ENCODE measurements around the gene ADCY9.
"Not testable (repeated sequence)": the region's sequence is repeated elsewhere in the genome, so short reads cannot be mapped to it uniquely, and the experiment has no call there.

Gene ADCY9

GRCh38 chr16:3934491-3935181, 181.6 kb downstream of the ADCY9 start:
- no peak for TF ChIP-seq CTCF (IDR thresholded peaks at IDR 0.05; ENCODE audit: poor library complexity, severe bottlenecking)
- ATAC-seq (ENCODE audit: low read depth) (no peak), DNase-seq (ENCODE audit: low spot score) (peak; percentile 9)
- Histone ChIP-seq H3K9me3 (ENCODE audit: severe bottlenecking) (no peaks in the 10 kb centered on the region), H3K27ac (ENCODE audit: poor library complexity, severe bottlenecking) (no peak overlapping the region), H3K36me3 (ENCODE audit: low read depth) (no peaks in the 10 kb centered on the region), H3K4me3 (ENCODE audit: severe bottlenecking) (no peak overlapping the region), H3K27me3 (ENCODE audit: insufficient read depth, poor library complexity, severe bottlenecking) (no peaks in the 10 kb centered on the region), H3K4me1 (ENCODE audit: insufficient read depth, poor library complexity, severe bottlenecking) (no peaks in the 10 kb centered on the region)

- not testable (repeated sequence) for H3K9me3 ChIP-seq (ENCODE audit: severe bottlenecking); DNase-seq (ENCODE audit: low spot score); H3K4me3 ChIP-seq (ENCODE audit: severe bottlenecking); ATAC-seq (ENCODE audit: low read depth); H3K36me3 ChIP-seq (ENCODE audit: low read depth); H3K27ac ChIP-seq (ENCODE audit: poor library complexity, severe bottlenecking); H3K4me1 ChIP-seq (ENCODE audit: insufficient read depth, poor library complexity, severe bottlenecking); H3K27me3 ChIP-seq (ENCODE audit: insufficient read depth, poor library complexity, severe bottlenecking)
Observed at GRCh38 chr16:3927147-3927546, 189.1 kb downstream of the ADCY9 start.

GRCh38 chr16:3924763-3925162, 191.5 kb downstream of the ADCY9 start:
- Histone ChIP-seq H3K27ac (ENCODE audit: poor library complexity, severe bottlenecking) (no peak overlapping the region), H3K27me3 (ENCODE audit: insufficient read depth, poor library complexity, severe bottlenecking) (no peaks in the 10 kb centered on the region), H3K4me3 (ENCODE audit: severe bottlenecking) (no peak overlapping the region), H3K4me1 (ENCODE audit: insufficient read depth, poor library complexity, severe bottlenecking) (no peaks in the 10 kb centered on the region), H3K9me3 (ENCODE audit: severe bottlenecking) (no peaks in the 10 kb centered on the region), H3K36me3 (ENCODE audit: low read depth) (no peaks in the 10 kb centered on the region)
- ATAC-seq (ENCODE audit: low read depth), result no peak
- no peak for TF ChIP-seq CTCF (IDR thresholded peaks at IDR 0.05; ENCODE audit: poor library complexity, severe bottlenecking)
- no peak for DNase-seq (ENCODE audit: low spot score)

- H3K4me1 ChIP-seq (ENCODE audit: insufficient read depth, poor library complexity, severe bottlenecking), result no peaks in the 10 kb centered on the region
- H3K27ac ChIP-seq (ENCODE audit: poor library complexity, severe bottlenecking), result no peak overlapping the region
- TF ChIP-seq CTCF (IDR thresholded peaks at IDR 0.05; ENCODE audit: poor library complexity, severe bottlenecking), result no peak
- H3K36me3 ChIP-seq (ENCODE audit: low read depth), result no peaks in the 10 kb centered on the region
- DNase-seq (ENCODE audit: low spot score) (peak; percentile 34), ATAC-seq (ENCODE audit: low read depth) (peak; percentile 17; the same call in 1 of the 3 replicates)
- no peaks in the 10 kb centered on the region for H3K27me3 ChIP-seq (ENCODE audit: insufficient read depth, poor library complexity, severe bottlenecking)
- no peak overlapping the region for H3K4me3 ChIP-seq (ENCODE audit: severe bottlenecking)
- peaks cover 5% of the 10 kb centered on the region for H3K9me3 ChIP-seq (ENCODE audit: severe bottlenecking)
Observed at GRCh38 chr16:3922241-3922640, 194.0 kb downstream of the ADCY9 start.

- ATAC-seq (ENCODE audit: low read depth), result no peak
- TF ChIP-seq CTCF (IDR thresholded peaks at IDR 0.05; ENCODE audit: poor library complexity, severe bottlenecking), result no peak
- Histone ChIP-seq H3K36me3 (ENCODE audit: low read depth) (no peaks in the 10 kb centered on the region), H3K4me3 (ENCODE audit: severe bottlenecking) (no peak overlapping the region), H3K9me3 (ENCODE audit: severe bottlenecking) (peaks cover 5% of the 10 kb centered on the region), H3K4me1 (ENCODE audit: insufficient read depth, poor library complexity, severe bottlenecking) (no peaks in the 10 kb centered on the region), H3K27ac (ENCODE audit: poor library complexity, severe bottlenecking) (no peak overlapping the region), H3K27me3 (ENCODE audit: insufficient read depth, poor library complexity, severe bottlenecking) (no peaks in the 10 kb centered on the region)
- DNase-seq (ENCODE audit: low spot score), result peak; percentile 48
Observed at GRCh38 chr16:3920206-3920605, 196.0 kb downstream of the ADCY9 start.
